NCI-H1105 treated with DMSO at 0.1 percent for 48 hours (cell line): Measurements from ENCODE around the gene NFATC2.
"Not testable (repeated sequence)": the region's sequence is repeated elsewhere in the genome, so short reads cannot be mapped to it uniquely, and the experiment has no call there.

Experiments used
- DNase-seq: peaks from one replicate; lab custom pipeline; 2025; lab: John Stamatoyannopoulos, UW

Gene NFATC2

GRCh38 chr20:51494241-51495110 lies 48.0 kb downstream of the NFATC2 start:
- DNase-seq = no peak

DNA sequence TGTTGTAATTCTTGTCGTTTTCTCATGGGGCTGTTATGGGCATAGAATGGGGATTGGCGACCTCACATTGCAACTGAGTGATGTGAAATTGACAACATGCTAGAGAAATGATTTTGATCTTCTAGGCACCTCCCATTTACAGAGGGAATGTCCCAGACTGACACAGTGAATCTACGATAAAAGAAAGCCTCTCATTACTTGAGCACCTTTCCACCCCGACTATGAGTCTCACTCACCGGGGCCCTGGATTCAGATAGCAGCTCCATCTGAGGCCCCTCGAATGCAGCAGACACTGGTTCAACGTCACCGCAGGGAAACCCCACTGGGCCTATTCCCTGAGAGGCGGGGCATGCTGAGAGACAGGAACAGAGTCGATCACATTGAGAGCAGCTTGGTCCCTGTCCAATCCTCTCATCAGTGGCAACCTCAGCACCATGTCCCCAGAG lies 49.1 kb downstream of the NFATC2 start:
- no peak for DNase-seq

DNA sequence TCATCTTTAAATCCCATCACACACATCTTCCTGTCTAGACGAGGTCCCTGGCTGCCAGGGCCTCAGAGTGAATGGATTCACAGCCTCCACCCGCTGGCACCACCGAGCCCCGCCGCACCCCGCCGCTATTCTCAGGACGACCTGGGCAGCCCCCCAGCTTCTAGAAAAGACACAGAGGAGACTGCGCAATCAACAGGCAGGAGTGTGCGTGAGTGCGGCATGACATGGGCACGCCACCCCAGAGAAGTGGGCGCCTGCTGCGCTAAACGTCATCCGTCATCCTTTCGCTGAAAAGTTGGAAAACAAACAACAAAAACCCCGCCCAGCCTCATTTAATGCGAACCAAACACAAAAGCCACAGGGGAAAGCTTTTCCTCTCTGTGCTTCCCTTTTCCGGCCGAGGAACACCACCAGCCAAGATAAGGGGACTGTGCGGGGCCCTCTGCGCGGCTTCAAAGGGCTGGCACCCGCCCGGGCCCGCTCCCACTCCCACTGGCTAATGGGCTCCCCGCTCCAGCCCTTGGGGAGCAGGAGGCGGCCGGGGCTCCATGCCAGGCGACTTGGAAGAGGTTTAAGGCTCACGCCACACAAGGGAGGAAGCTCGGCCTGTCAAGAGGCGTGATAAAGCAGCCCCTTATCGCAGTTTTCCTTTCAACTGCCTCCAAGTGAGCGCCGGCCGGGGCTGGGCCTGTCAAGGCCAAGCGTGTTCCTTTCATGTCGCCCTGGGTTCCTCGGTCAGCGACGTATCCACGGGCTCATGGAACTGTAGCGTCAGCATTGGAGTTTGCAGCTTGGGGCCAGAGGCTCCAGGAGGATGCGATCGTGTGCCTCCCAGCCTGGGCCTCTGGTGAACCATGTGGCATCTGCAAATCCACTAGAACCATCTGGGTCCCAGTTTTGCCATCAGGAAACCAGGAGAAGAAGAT lies 50.1 kb downstream of the NFATC2 start:
- no peak for DNase-seq

GRCh38 chr20:51491393-51491792 lies 51.1 kb downstream of the NFATC2 start:
- DNase-seq = no peak

GRCh38 chr20:51490635-51491034 lies 51.9 kb downstream of the NFATC2 start:
- no peak for DNase-seq

GRCh38 chr20:51489611-51490010 lies 52.9 kb downstream of the NFATC2 start:
- DNase-seq = no peak

DNA sequence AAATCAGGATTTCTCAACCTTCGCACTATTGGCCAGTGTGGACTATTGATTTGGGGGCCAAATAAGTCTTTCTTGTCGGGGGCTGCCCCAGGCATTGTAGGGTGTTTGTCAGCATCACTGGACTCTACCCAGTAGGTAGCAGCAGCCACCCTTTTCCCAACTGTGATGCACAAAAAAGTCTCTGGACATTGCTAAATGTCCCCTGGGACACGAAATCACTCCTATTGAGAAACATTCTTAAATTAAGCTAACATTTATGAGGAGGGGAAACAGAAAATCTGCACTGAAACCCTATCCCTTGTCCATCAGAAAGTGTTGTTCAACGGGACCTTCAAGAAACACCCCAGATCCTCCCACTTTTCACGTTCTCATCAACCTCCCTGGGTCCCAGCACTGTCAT lies 54.2 kb downstream of the NFATC2 start:
- DNase-seq = no peak

GRCh38 chr20:51487565-51488268 lies 54.8 kb downstream of the NFATC2 start:
- no peak for DNase-seq

GRCh38 chr20:51487076-51487475 lies 55.4 kb downstream of the NFATC2 start:
- no peak for DNase-seq

DNA sequence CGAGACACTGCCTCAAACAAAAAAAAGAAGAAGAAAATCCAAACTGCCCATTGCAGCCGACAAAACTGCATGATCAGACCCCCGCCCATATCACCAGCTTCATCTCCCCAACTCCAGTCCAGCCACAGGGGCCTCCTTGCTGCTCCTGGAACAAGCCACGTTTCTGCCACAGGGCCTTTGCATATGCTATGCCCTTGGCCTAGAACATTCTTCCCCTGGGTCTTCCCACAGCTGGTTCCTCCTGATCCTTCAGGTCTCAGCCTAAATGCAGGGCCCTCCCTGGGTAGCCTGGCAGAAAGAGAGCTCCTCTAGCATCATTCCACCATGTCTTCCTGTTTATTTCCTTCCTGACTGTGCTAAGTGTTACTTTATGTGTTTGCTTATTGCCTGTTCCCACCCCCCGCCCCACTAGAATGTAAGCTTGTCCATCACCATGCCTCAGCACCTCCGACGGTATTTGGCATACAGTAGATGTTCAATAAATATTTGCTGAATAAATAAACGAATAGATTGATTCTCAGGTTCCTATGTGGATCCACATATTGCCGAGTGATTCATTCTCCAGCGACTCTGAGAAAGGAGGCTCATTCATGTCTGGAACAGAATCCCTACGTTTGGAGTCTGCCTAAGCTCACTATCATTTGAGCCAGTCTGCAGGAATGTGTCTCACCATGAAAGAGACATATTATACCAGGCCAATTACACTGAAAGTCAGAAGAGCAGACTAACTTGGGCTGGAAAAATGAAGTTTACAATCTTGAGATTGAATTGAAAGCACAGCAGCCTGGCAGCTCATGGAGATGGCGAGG lies 56.1 kb downstream of the NFATC2 start:
- no peak for DNase-seq

- DNase-seq = no peak
Observed at GRCh38 chr20:51484831-51485230, 57.7 kb downstream of the NFATC2 start.

GRCh38 chr20:51484141-51484815 lies 58.2 kb downstream of the NFATC2 start:
- DNase-seq = no peak

- DNase-seq = no peak
Observed at GRCh38 chr20:51482836-51483473, 59.6 kb downstream of the NFATC2 start.

DNA sequence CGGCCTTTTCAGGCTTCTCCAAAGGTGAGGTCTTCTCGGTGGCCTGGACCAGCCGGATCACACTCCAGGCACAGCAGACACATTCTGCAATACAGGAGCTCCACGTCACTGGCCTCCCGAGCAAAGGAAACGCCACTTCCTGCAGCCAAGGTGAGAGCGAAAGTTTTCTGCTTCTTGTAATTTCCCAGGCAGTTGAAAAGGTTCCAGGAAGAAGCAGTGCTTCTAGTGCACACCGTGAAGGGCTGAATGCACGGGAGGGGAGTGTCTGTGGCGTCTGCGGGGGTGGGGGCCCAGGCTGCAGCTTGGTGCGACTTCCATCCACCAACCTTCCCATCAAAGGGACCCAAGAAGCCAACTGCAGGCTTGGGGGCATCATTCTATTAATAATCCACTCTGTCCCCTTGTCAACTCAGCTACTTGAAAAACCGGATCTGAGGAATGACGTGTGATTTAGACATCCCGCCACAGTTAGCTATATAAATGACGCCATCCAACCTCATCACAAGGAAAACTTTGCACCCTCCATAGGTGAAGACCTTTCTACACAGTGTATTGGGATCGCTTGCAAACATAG lies 61.1 kb downstream of the NFATC2 start:
- DNase-seq = no peak

- no peak for DNase-seq
Observed at GRCh38 chr20:51480507-51481270, 61.8 kb downstream of the NFATC2 start.

DNA sequence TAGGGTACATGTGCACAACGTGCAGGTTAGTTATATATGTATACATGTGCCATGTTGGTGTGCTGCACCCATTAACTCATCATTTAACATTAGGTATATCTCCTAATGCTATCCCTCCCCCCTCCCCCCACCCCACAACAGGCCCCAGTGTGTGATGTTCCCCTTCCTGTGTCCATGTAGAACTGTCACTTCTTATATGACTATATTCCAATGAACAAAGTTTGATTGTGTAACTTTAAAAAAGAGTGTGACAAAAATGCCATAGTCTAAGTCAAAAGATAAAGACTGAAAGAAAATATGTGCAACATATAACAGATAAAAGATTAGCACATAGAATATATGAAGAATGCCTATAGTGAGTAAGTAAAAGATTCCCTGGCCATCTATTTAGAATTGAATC lies 66.4 kb downstream of the NFATC2 start:
- DNase-seq = not testable (repeated sequence)

GRCh38 chr20:51473771-51474170 lies 68.7 kb downstream of the NFATC2 start:
- no peak for DNase-seq

DNA sequence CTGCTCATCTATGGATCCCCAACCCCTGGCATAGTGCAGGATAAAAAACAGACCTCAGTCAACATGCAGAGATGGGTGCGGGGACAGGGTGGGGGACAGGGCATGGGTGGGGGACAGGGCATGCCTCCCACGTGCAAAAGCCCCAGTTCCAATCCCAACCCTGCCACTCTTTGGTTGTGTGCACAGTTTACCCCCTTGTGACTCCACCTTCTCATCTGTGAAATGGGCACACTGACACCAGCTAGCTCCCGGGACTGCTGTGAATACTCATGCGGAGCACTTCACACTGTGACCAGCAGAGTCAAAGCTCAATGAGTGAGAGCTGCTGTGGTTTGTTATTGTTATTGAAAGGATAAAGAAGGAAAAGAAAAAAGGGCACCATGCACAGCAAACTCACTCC lies 69.3 kb downstream of the NFATC2 start:
- no peak for DNase-seq

GRCh38 chr20:51470907-51471411 lies 71.6 kb downstream of the NFATC2 start:
- DNase-seq = no peak
